NCI-H1092 (cell line): ENCODE results near the gene RNF115.
"Not testable (repeated sequence)": the region's sequence is repeated elsewhere in the genome, so short reads cannot be mapped to it uniquely, and the experiment has no call there.

Experiments
- DNase-seq: peaks from one replicate; lab custom pipeline; 2025; lab: John Stamatoyannopoulos, UW

The RNF115 gene

GRCh38 chr1:145730467-145730866 is 93.4 kb downstream of the RNF115 start:
- no peak for DNase-seq

GRCh38 chr1:145729666-145730436 is 94.0 kb downstream of the RNF115 start:
- DNase-seq: no peak

DNA sequence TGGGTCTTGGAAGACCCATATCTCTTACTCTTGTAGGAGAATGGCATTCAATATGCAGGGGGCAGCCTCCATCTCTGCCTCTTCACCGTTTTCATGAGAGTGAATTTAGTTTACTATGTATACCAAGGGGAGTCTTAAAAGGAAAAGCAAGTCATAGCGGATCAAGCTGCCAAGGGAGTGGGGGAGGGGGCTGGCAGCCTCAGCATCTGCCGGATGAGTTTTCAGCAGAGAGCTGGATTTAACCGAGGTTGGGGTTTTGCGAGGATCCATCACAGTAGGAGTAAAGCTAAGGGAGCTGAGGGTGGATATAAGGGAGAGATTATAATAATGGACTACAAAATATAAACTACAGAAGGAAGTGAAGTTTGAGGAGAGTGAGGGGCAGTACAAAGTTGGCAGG is 94.7 kb downstream of the RNF115 start:
- DNase-seq: no peak

DNA sequence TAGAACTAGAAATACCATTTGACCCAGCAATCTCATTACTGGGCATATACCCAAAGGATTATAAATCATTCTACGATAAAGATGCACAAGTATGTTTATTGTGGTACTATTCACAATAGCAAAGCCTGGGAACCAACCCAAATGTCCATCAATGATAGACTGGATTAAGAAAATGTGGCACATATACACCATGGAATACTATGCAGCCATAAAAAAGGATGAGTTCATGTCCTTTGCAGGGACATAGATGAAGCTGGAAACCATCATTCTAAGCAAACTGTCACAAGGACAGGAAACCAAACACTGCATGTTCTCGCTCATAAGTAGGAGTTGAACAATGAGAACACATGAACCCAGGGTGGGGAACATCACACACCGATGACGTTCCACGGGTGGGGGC is 97.7 kb downstream of the RNF115 start:
- not testable (repeated sequence) for DNase-seq

- peak; percentile 7 for DNase-seq
Observed at GRCh38 chr1:145720878-145721671, 102.8 kb downstream of the RNF115 start.

DNA sequence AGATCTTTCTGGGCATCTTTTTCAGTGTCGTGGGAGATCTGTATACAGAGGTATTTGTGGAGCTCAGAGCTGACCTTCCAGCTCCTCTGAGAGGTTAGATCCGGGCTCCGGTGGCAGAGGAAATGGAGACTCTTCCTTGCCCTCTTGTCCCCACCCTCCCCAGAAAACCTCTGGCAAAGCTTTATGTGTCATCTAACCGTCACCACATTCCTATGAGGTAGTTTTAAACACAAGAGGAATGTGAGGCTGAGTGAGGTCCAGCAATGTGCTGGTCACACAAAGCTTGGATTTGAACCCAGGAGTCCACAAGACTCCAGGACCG is 103.4 kb downstream of the RNF115 start:
- DNase-seq: no peak

DNA sequence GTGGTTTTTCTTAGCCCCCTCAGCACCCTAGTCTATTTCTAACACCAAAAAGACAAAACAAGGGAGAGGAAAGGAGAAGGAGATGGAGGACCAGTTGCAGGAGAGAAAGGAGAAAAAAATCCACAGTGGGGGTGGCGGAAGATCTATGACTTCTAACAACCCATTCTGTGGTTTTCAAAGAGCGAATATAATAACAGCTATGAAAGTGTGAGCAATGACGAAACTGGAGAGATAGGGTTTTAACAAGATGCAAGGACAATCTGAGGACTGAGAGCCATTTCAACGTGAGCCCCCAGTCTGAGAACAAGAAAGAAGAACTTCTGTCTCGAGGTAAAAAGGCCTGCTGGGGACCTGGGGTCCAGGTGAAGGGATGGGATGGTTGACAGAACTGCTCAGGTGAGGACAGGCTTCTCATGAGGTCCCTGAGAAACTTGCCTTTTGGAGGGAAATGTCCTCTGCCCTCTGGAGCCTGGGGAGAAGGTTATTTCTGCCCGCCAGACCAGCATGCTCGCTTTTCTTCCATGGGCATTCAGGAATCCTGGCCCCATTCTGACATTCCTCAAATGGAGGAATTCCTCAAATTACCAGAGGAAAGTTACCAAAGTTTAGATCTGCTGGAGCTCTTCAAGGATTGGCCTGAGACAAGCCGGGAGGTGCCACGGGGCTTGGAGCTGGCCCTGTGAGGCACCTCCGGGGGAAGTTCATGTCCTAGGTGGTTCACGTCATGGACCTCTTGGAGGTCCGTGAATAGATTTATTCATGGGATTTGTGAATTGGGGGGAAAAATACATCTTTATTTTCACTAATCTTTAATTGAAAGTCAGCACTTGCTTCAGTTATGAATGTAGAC is 104.4 kb downstream of the RNF115 start, which contains the start of gene CD160:
CD160 (plus strand) TSS at position 270 of the 850 bp plus-strand sequence. CDS start 8,829 bp downstream, outside the sequence.
- DNase-seq: no peak

DNA sequence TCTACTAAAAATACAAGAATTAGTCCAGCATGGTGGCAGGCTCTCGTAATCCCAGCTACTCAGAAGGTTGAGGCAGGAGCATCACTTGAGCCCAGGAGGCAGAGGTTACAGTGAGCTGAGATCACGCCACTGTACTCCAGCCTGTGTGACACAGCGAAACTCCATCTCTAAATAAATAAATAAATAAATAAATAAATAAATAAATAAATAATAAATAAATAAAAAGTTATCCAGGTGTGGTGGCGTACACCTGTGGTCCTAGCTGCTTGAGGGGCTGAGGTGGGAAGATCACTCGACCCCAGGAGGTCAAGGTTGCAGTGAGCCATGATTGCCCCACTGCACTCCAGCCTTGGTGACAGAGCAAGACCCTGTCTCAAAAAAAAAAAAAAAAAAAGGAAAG is 105.4 kb downstream of the RNF115 start:
- DNase-seq: not testable (repeated sequence)

DNA sequence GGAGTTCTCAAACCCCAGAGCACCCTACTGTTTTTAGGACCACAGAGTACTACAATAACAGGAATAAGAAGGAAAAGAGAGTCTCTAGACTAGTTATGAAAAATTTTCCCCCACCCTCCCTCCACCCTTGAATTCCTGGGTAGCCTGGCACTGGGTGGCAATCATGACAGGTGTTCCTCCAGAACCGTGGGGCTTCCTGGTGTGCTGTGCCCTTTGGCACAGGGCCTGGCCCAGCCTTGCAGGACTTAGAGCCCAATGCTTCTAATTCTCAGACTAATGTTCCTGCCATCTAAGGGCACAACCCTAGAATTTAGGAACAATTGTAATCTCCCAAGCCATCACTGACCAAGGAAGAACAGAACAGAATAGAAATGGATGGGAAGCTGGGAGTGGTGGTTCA is 106.1 kb downstream of the RNF115 start:
- no peak for DNase-seq

- DNase-seq: no peak
Observed at GRCh38 chr1:145716641-145717345, 107.1 kb downstream of the RNF115 start.

DNA sequence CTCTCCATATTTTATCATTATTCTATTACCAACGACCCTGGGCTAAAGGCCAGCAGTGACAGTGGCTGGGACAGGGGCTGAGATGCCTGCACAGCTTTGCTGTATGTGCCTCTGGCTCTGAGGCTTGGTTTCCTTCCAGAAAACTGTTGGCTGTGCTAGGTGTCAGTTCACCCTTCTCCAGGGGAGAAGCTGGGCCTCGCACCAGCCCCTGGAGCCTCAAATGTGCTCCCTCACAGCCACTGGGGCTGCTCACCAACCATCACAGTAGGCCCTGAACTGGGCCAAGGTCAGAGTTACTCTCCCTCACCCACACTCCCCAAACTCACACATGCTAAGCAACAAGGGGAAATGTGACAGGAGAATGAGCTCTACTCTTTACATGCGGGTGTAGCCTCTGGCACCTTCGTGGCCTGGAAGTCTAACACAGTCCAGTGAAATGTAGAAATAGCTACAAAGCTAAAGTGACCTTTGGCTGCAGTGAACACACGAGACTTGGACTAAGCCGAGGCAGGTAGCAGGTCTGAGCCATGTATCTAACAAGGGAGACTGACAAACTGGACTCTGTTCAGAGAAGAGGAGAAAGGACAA is 109.3 kb downstream of the RNF115 start:
- no peak for DNase-seq

GRCh38 chr1:145711213-145711651 is 112.7 kb downstream of the RNF115 start:
- no peak for DNase-seq

GRCh38 chr1:145710291-145711027 is 113.4 kb downstream of the RNF115 start:
- no peak for DNase-seq

- no peak for DNase-seq
Observed at GRCh38 chr1:145708063-145708462, 115.8 kb downstream of the RNF115 start.

DNA sequence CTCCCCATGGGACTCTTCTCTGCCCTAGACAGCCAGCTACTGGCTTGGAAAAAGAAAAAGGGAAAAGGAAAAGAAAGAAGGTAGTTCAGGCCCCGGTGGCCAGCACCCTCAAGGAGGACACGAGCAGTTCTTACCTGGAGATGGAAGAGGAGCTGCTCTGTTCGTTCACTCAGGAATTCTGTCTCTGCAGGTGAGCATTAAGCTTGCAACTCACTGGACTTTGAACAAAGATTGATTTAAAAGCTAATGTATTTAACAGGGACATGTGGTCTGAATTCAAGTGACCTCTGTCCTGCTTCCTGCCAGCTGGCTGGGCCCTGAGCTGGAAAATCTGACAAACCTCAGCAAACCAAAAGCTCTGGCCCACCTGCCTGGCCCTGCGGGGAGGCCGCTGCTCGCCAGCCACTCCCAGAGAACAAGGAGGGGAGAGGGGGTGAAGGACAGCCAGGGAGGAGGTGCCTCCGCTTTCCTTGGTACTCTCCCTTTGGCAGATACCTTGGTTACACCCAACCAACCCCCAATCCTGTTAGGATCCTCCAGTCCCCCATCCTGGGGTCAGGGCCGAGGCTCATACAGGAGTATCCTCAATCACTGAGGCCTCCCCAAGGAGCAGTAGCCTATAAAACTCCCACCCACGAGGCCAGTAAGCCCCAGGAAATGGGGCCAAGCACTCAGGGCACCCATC is 116.6 kb downstream of the RNF115 start, which contains the start of gene PDZK1:
PDZK1 (minus strand) TSS at position 186 of the 685 bp plus-strand sequence. CDS start 19,347 bp downstream, outside the sequence.
- no peak for DNase-seq

- DNase-seq: no peak
Observed at GRCh38 chr1:145706086-145706664, 117.7 kb downstream of the RNF115 start.

DNA sequence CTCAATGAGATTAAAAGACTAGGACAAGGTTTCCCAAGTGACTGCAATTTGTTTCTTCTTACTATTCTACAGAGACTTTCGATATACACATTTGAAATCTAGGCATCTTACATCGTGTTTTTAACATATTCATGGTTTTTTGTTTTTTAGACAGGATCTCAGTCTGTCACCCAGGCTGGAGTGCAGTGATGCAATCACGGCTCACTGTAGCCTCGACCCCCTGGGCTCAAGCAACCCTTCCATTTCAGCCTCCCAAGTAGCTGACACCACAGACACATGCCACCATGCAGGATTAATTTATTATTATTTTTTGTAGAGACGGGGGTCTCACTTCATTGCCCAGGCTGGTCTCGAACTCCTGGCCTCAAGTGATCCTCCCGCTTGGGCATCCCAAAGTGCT is 118.3 kb downstream of the RNF115 start:
- DNase-seq: no peak

DNA sequence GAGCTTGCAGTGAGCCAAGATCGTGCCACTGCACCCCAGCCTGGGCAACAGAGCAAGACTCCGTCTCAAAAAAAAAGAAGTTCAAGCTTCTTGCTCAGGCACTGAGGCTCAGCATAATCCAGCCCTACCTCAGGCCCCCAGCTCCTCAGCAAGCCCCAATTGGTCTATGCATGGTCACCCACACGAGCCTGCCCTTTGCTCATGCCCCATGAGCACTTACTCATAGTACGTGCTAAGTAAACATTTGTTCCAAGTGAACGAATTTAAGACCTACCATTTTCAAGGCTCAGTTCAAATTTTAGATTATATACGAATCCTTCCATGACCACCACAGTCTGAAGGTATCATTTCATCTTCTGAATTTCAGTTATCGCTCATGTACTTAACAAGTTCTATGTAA is 121.1 kb downstream of the RNF115 start:
- no peak for DNase-seq

DNA sequence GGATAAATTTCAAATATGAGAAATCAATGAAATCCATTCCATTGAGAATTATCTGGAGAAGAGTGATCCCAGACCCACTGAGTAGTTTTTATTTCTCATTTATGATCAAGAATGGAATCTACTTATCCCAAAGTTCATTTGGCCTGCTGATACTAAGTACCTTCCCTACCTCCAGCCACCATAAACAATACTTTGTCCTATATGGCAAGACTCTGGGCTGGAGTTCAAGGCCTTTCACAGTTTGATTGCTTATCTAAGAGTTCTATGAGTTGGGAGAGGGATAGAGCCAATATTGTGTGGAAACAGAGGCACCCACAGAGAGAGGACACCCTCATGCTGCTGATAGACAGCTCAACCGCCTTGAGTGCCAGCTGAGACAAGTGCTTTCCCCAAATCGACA is 121.8 kb downstream of the RNF115 start:
- no peak for DNase-seq
